GM10847 (cell line): Measurements from ENCODE around the gene PCDH15.

Experiments
- POLR2A ChIP-seq: IDR thresholded peaks from 2 replicates; pipeline ENCODE4 v1.6.1; 2011; ENCODE audit not compliant: insufficient read length; ENCODE audit errors: extremely low read depth

The PCDH15 gene

GRCh38 chr10:54501929-54502328 lies 299.1 kb downstream of the PCDH15 start:
- no peak for TF ChIP-seq POLR2A

GRCh38 chr10:54496852-54497251 lies 304.2 kb downstream of the PCDH15 start:
- no peak for TF ChIP-seq POLR2A

- no peak for TF ChIP-seq POLR2A
Measured at GRCh38 chr10:54487743-54488142, 313.3 kb downstream of the PCDH15 start.

GRCh38 chr10:54485971-54486370 lies 315.1 kb downstream of the PCDH15 start:
- no peak for TF ChIP-seq POLR2A

- TF ChIP-seq POLR2A: no peak
Measured at GRCh38 chr10:54484186-54484585, 316.8 kb downstream of the PCDH15 start.

GRCh38 chr10:54478601-54479000 lies 322.4 kb downstream of the PCDH15 start:
- no peak for TF ChIP-seq POLR2A

GRCh38 chr10:54477738-54478137 lies 323.3 kb downstream of the PCDH15 start:
- no peak for TF ChIP-seq POLR2A

GRCh38 chr10:54470324-54470631 lies 330.8 kb downstream of the PCDH15 start:
- no peak for TF ChIP-seq POLR2A

- no peak for TF ChIP-seq POLR2A
Measured at GRCh38 chr10:54469587-54470323, 331.3 kb downstream of the PCDH15 start.

- no peak for TF ChIP-seq POLR2A
Measured at GRCh38 chr10:54454271-54454670, 346.8 kb downstream of the PCDH15 start.

- no peak for TF ChIP-seq POLR2A
Measured at GRCh38 chr10:54449056-54449455, 352.0 kb downstream of the PCDH15 start.

- TF ChIP-seq POLR2A: no peak
Measured at GRCh38 chr10:54444170-54444569, 356.9 kb downstream of the PCDH15 start.

- no peak for TF ChIP-seq POLR2A
Measured at GRCh38 chr10:54441275-54441674, 359.8 kb downstream of the PCDH15 start.

GRCh38 chr10:54434782-54435181 lies 366.2 kb downstream of the PCDH15 start:
- TF ChIP-seq POLR2A: no peak

- no peak for TF ChIP-seq POLR2A
Measured at GRCh38 chr10:54415483-54415882, 385.5 kb downstream of the PCDH15 start.

- no peak for TF ChIP-seq POLR2A
Measured at GRCh38 chr10:54402576-54402975, 398.5 kb downstream of the PCDH15 start.

GRCh38 chr10:54396031-54396430 lies 405.0 kb downstream of the PCDH15 start:
- TF ChIP-seq POLR2A: no peak
